ENCODE data around the gene ZNF467. TPM values are rescaled to one million over a fixed set of nuclear protein-coding genes. Genes with fewer than 3 reads are reported as not detected.

The ZNF467 gene
- total RNA-seq, 2 experiments from 2014 or later: 0.83 to 1.0 TPM

GRCh38 chr7:149787428-149788299 is 14.3 kb upstream of the ZNF467 start:
- Mint-ChIP-seq H3K36me3 (no peaks in the 10 kb centered on the region), H3K9me3 (no peaks in the 10 kb centered on the region), H3K4me3 (no peak overlapping the region), H3K27ac (no peak overlapping the region), H3K27me3 (peaks cover 16% of the 10 kb centered on the region), H3K4me1 (peaks cover 1% of the 10 kb centered on the region)
- POLR2A ChIA-PET: no interaction called here
- DNase-seq (no peak), ATAC-seq (ENCODE audit: low read depth) (no peak)

GRCh38 chr7:149785983-149786382 is 12.6 kb upstream of the ZNF467 start:
- Mint-ChIP-seq H3K27ac (no peak overlapping the region), H3K9me3 (no peaks in the 10 kb centered on the region)
- POLR2A ChIA-PET: no interaction called here

GRCh38 chr7:149785402-149785801 is 12.0 kb upstream of the ZNF467 start:
- H3K4me3 Mint-ChIP-seq: no peak overlapping the region
- POLR2A ChIA-PET: no interaction called here
- no peak for DNase-seq
- no peak for ATAC-seq (ENCODE audit: low read depth)
- peaks cover 8% of the 10 kb centered on the region for H3K27me3 Mint-ChIP-seq
- no peaks in the 10 kb centered on the region for H3K36me3 Mint-ChIP-seq
- peaks cover 1% of the 10 kb centered on the region for H3K4me1 Mint-ChIP-seq
- H3K27ac Mint-ChIP-seq: no peak overlapping the region
- no peaks in the 10 kb centered on the region for H3K9me3 Mint-ChIP-seq

More at GRCh38 chr7:149785983-149786382, 12.6 kb upstream of the ZNF467 start:
- H3K4me3 Mint-ChIP-seq: no peak overlapping the region
- H3K27me3 Mint-ChIP-seq: peaks cover 13% of the 10 kb centered on the region
- peaks cover 1% of the 10 kb centered on the region for H3K4me1 Mint-ChIP-seq
- ATAC-seq (ENCODE audit: low read depth) (no peak), DNase-seq (no peak)
- no peaks in the 10 kb centered on the region for H3K36me3 Mint-ChIP-seq

GRCh38 chr7:149784251-149784608 is 10.8 kb upstream of the ZNF467 start:
- Mint-ChIP-seq H3K4me1 (no peaks in the 10 kb centered on the region), H3K27me3 (peaks cover under 1% of the 10 kb centered on the region), H3K27ac (no peak overlapping the region), H3K4me3 (no peak overlapping the region), H3K36me3 (no peaks in the 10 kb centered on the region), H3K9me3 (no peaks in the 10 kb centered on the region)
- ATAC-seq (ENCODE audit: low read depth): no peak
- DNase-seq: no peak
- POLR2A ChIA-PET: no interaction called here

- no peak for DNase-seq
Observed at GRCh38 chr7:149783386-149784250, 10.2 kb upstream of the ZNF467 start.

GRCh38 chr7:149782682-149783345 is 9.4 kb upstream of the ZNF467 start:
- no peak overlapping the region for H3K4me3 Mint-ChIP-seq
- ATAC-seq (ENCODE audit: low read depth): no peak
- POLR2A ChIA-PET: interaction anchor here (2.3 kb wide), 1 partner anchor 10 kb away, joined by 7 read pairs; the partner anchor contains the start of gene ZNF467
- H3K27me3 Mint-ChIP-seq: peaks cover 4% of the 10 kb centered on the region
- DNase-seq: no peak
- no peak overlapping the region for H3K27ac Mint-ChIP-seq
- H3K9me3 Mint-ChIP-seq: no peaks in the 10 kb centered on the region
- H3K36me3 Mint-ChIP-seq: no peaks in the 10 kb centered on the region
- no peaks in the 10 kb centered on the region for H3K4me1 Mint-ChIP-seq

More at GRCh38 chr7:149783386-149784250, 10.2 kb upstream of the ZNF467 start:
- Mint-ChIP-seq H3K4me3 (no peak overlapping the region), H3K27ac (no peak overlapping the region), H3K36me3 (no peaks in the 10 kb centered on the region), H3K9me3 (no peaks in the 10 kb centered on the region), H3K4me1 (no peaks in the 10 kb centered on the region), H3K27me3 (peaks cover 1% of the 10 kb centered on the region)
- ATAC-seq (ENCODE audit: low read depth): no peak
- POLR2A ChIA-PET: no interaction called here

- POLR2A ChIA-PET: interaction anchor here (2.3 kb wide), 1 partner anchor 9 kb away, joined by 7 read pairs; the partner anchor contains the start of gene ZNF467
- Mint-ChIP-seq H3K9me3 (no peaks in the 10 kb centered on the region), H3K4me1 (no peaks in the 10 kb centered on the region), H3K4me3 (no peak overlapping the region), H3K27ac (no peak overlapping the region), H3K27me3 (peaks cover 4% of the 10 kb centered on the region), H3K36me3 (no peaks in the 10 kb centered on the region)
- DNase-seq: no peak
- ATAC-seq (ENCODE audit: low read depth): no peak
Observed at GRCh38 chr7:149781921-149782320, 8.5 kb upstream of the ZNF467 start.

GRCh38 chr7:149780636-149781419 is 7.4 kb upstream of the ZNF467 start:
- Mint-ChIP-seq H3K27me3 (peaks cover 10% of the 10 kb centered on the region), H3K9me3 (no peaks in the 10 kb centered on the region), H3K4me3 (no peak overlapping the region), H3K36me3 (no peaks in the 10 kb centered on the region), H3K27ac (no peak overlapping the region), H3K4me1 (no peaks in the 10 kb centered on the region)
- DNase-seq (no peak), ATAC-seq (ENCODE audit: low read depth) (no peak)
- POLR2A ChIA-PET: interaction anchor here (2.3 kb wide), 1 partner anchor 8 kb away, joined by 7 read pairs; the partner anchor contains the start of gene ZNF467

GRCh38 chr7:149780056-149780455 is 6.7 kb upstream of the ZNF467 start:
- Mint-ChIP-seq H3K4me3 (no peak overlapping the region), H3K9me3 (no peaks in the 10 kb centered on the region), H3K27me3 (peaks cover 15% of the 10 kb centered on the region), H3K4me1 (no peaks in the 10 kb centered on the region), H3K36me3 (no peaks in the 10 kb centered on the region), H3K27ac (no peak overlapping the region)
- POLR2A ChIA-PET: interaction anchor here (2.3 kb wide), 1 partner anchor 8 kb away, joined by 7 read pairs; the partner anchor contains the start of gene ZNF467
- ATAC-seq (ENCODE audit: low read depth) (no peak), DNase-seq (peak; percentile 27)

- Mint-ChIP-seq H3K36me3 (no peaks in the 10 kb centered on the region), H3K27me3 (peaks cover 21% of the 10 kb centered on the region), H3K4me3 (no peak overlapping the region), H3K9me3 (no peaks in the 10 kb centered on the region), H3K27ac (no peak overlapping the region), H3K4me1 (no peaks in the 10 kb centered on the region)
- no peak for ATAC-seq (ENCODE audit: low read depth)
- DNase-seq: peak; percentile 27
- POLR2A ChIA-PET: no interaction called here
Observed at GRCh38 chr7:149779502-149779805, 6.1 kb upstream of the ZNF467 start.

- POLR2A ChIA-PET: no interaction called here
- no peaks in the 10 kb centered on the region for H3K36me3 Mint-ChIP-seq
- H3K9me3 Mint-ChIP-seq: no peaks in the 10 kb centered on the region
- H3K4me3 Mint-ChIP-seq: no peak overlapping the region
- peak; percentile 28 for DNase-seq
- no peak for ATAC-seq (ENCODE audit: low read depth)
- H3K27ac Mint-ChIP-seq: no peak overlapping the region
- no peaks in the 10 kb centered on the region for H3K4me1 Mint-ChIP-seq
- peaks cover 27% of the 10 kb centered on the region for H3K27me3 Mint-ChIP-seq
Observed at GRCh38 chr7:149778696-149779501, 5.5 kb upstream of the ZNF467 start.

- no peak overlapping the region for H3K27ac Mint-ChIP-seq
- no peaks in the 10 kb centered on the region for H3K4me1 Mint-ChIP-seq
- no peaks in the 10 kb centered on the region for H3K36me3 Mint-ChIP-seq
- H3K27me3 Mint-ChIP-seq: peaks cover 29% of the 10 kb centered on the region
- DNase-seq (no peak), ATAC-seq (ENCODE audit: low read depth) (no peak)
- H3K4me3 Mint-ChIP-seq: no peak overlapping the region
- POLR2A ChIA-PET: no interaction called here
- no peaks in the 10 kb centered on the region for H3K9me3 Mint-ChIP-seq
Observed at GRCh38 chr7:149778327-149778637, 4.9 kb upstream of the ZNF467 start.
